ENCODE data around the gene STAP1. TPM values are rescaled to one million over a fixed set of nuclear protein-coding genes. Genes with fewer than 3 reads are reported as not detected.
A peak's percentile ranks its signal among the peaks of the same experiment; 100 is the strongest.

STAP1 gene
- total and polyA plus RNA-seq, 2 experiments from 2014 or later = not detected

DNA sequence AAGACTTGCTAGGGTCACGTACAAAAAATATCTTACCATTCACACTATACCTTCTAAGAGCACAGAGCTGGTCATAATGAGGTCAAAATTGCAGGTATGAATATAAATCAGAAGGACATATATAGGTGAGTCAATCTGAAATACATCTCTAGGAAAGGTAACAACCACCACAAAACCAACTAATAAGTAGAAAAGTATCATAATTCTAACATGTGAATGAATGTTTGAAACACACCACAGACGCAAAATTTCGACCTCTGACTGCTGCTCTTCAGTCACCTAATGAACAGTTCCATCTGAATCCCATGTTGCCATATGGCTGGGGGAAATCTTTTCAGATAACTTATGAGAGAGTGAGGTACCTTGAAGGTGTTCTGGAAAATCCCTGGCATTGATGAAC, 22.1 kb downstream of the STAP1 start:
- no peaks in the 10 kb centered on the region for H3K9me3 Mint-ChIP-seq
- DNase-seq (ENCODE audit: low spot score) = no peak
- H2AFZ ChIP-seq = peak overlapping the region; percentile 69; the same call in 1 of the 2 replicates
- H3K4me1 Mint-ChIP-seq = peaks cover 6% of the 10 kb centered on the region; the same call in 2 of the 3 replicates
- no peaks in the 10 kb centered on the region for H3K9me2 ChIP-seq (ENCODE audit: insufficient read depth)
- no peak for TF ChIP-seq ZNF114 (CRISPR knock-in tag; IDR thresholded peaks at IDR 0.05)
- TF ChIP-seq EZH2phosphoT487 (IDR thresholded peaks at IDR 0.05; ENCODE audit: unreplicated experiment) = no peak
- TF ChIP-seq STAT1 (IDR thresholded peaks at IDR 0.05; ENCODE audit: unreplicated experiment) = no peak
- no peak for TF ChIP-seq ZNF331 (CRISPR knock-in tag; IDR thresholded peaks at IDR 0.05; ENCODE audit: low read depth)
- no peak for TF ChIP-seq CREB1 (CRISPR knock-in tag; IDR thresholded peaks at IDR 0.05; ENCODE audit: low read depth)
- TF ChIP-seq, protein P1, sequence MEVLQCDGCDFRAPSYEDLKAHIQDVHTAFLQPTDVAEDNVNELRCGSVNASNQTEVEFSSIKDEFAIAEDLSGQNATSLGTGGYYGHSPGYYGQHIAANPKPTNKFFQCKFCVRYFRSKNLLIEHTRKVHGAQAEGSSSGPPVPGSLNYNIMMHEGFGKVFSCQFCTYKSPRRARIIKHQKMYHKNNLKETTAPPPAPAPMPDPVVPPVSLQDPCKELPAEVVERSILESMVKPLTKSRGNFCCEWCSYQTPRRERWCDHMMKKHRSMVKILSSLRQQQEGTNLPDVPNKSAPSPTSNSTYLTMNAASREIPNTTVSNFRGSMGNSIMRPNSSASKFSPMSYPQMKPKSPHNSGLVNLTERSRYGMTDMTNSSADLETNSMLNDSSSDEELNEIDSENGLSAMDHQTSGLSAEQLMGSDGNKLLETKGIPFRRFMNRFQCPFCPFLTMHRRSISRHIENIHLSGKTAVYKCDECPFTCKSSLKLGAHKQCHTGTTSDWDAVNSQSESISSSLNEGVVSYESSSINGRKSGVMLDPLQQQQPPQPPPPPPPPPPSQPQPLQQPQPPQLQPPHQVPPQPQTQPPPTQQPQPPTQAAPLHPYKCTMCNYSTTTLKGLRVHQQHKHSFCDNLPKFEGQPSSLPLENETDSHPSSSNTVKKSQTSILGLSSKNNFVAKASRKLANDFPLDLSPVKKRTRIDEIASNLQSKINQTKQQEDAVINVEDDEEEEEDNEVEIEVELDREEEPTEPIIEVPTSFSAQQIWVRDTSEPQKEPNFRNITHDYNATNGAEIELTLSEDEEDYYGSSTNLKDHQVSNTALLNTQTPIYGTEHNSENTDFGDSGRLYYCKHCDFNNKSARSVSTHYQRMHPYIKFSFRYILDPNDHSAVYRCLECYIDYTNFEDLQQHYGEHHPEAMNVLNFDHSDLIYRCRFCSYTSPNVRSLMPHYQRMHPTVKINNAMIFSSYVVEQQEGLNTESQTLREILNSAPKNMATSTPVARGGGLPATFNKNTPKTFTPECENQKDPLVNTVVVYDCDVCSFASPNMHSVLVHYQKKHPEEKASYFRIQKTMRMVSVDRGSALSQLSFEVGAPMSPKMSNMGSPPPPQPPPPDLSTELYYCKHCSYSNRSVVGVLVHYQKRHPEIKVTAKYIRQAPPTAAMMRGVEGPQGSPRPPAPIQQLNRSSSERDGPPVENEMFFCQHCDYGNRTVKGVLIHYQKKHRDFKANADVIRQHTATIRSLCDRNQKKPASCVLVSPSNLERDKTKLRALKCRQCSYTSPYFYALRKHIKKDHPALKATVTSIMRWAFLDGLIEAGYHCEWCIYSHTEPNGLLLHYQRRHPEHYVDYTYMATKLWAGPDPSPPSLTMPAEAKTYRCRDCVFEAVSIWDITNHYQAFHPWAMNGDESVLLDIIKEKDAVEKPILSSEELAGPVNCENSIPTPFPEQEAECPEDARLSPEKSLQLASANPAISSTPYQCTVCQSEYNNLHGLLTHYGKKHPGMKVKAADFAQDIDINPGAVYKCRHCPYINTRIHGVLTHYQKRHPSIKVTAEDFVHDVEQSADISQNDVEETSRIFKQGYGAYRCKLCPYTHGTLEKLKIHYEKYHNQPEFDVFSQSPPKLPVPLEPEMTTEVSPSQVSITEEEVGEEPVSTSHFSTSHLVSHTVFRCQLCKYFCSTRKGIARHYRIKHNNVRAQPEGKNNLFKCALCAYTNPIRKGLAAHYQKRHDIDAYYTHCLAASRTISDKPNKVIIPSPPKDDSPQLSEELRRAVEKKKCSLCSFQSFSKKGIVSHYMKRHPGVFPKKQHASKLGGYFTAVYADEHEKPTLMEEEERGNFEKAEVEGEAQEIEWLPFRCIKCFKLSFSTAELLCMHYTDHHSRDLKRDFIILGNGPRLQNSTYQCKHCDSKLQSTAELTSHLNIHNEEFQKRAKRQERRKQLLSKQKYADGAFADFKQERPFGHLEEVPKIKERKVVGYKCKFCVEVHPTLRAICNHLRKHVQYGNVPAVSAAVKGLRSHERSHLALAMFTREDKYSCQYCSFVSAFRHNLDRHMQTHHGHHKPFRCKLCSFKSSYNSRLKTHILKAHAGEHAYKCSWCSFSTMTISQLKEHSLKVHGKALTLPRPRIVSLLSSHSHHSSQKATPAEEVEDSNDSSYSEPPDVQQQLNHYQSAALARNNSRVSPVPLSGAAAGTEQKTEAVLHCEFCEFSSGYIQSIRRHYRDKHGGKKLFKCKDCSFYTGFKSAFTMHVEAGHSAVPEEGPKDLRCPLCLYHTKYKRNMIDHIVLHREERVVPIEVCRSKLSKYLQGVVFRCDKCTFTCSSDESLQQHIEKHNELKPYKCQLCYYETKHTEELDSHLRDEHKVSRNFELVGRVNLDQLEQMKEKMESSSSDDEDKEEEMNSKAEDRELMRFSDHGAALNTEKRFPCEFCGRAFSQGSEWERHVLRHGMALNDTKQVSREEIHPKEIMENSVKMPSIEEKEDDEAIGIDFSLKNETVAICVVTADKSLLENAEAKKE (CRISPR knock-in tag; IDR thresholded peaks at IDR 0.05) = no peak
- TF ChIP-seq, protein P2, sequence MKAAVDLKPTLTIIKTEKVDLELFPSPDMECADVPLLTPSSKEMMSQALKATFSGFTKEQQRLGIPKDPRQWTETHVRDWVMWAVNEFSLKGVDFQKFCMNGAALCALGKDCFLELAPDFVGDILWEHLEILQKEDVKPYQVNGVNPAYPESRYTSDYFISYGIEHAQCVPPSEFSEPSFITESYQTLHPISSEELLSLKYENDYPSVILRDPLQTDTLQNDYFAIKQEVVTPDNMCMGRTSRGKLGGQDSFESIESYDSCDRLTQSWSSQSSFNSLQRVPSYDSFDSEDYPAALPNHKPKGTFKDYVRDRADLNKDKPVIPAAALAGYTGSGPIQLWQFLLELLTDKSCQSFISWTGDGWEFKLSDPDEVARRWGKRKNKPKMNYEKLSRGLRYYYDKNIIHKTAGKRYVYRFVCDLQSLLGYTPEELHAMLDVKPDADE (IDR thresholded peaks at IDR 0.05) = no peak
- no peak for TF ChIP-seq JUNB (IDR thresholded peaks at IDR 0.05; ENCODE audit: unreplicated experiment)
- TF ChIP-seq, protein P3, sequence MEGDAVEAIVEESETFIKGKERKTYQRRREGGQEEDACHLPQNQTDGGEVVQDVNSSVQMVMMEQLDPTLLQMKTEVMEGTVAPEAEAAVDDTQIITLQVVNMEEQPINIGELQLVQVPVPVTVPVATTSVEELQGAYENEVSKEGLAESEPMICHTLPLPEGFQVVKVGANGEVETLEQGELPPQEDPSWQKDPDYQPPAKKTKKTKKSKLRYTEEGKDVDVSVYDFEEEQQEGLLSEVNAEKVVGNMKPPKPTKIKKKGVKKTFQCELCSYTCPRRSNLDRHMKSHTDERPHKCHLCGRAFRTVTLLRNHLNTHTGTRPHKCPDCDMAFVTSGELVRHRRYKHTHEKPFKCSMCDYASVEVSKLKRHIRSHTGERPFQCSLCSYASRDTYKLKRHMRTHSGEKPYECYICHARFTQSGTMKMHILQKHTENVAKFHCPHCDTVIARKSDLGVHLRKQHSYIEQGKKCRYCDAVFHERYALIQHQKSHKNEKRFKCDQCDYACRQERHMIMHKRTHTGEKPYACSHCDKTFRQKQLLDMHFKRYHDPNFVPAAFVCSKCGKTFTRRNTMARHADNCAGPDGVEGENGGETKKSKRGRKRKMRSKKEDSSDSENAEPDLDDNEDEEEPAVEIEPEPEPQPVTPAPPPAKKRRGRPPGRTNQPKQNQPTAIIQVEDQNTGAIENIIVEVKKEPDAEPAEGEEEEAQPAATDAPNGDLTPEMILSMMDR (conservative IDR thresholded peaks at IDR 0.05; ENCODE audit: low read depth in 2 of 2) = no peak
- TF ChIP-seq NANOG (IDR thresholded peaks at IDR 0.05; ENCODE audit: borderline replicate concordance) = no peak
- no peak for TF ChIP-seq EZH2 (IDR thresholded peaks at IDR 0.05; ENCODE audit: low read depth, unreplicated experiment)
- no peak for TF ChIP-seq POLR2AphosphoS5 (IDR thresholded peaks at IDR 0.05; ENCODE audit: low read depth)
- peaks cover 3% of the 10 kb centered on the region; the same call in 1 of the 2 replicates for H3K4me1 ChIP-seq (ENCODE audit: insufficient read depth)
- no peak overlapping the region for H3K4me3 ChIP-seq
- H4K20me1 ChIP-seq (replicated peaks; ENCODE audit: insufficient read depth) = no peaks in the 10 kb centered on the region
- H3K27ac Mint-ChIP-seq = no peak overlapping the region
- no peak for ATAC-seq
- no peak overlapping the region for H3K27ac ChIP-seq (ENCODE audit: low read depth)
- no peak overlapping the region for H3K4me3 Mint-ChIP-seq
- H3K4me2 ChIP-seq = no peak overlapping the region
- H3K36me3 Mint-ChIP-seq (ENCODE audit: low read depth) = no peaks in the 10 kb centered on the region
- no peaks in the 10 kb centered on the region for H3K27me3 Mint-ChIP-seq (ENCODE audit: insufficient read depth, low read depth, poor library complexity)
- no peaks in the 10 kb centered on the region for H3F3A ChIP-seq (replicated peaks; ENCODE audit: low read depth)
- no peaks in the 10 kb centered on the region for H3K27me3 ChIP-seq (ENCODE audit: insufficient read depth)
- H3K36me3 ChIP-seq (ENCODE audit: insufficient read depth) = no peaks in the 10 kb centered on the region
- no peaks in the 10 kb centered on the region for H3K79me2 ChIP-seq (replicated peaks; ENCODE audit: insufficient read depth)
